H1 (cell line): ENCODE data around the gene ESR1. TPM values are rescaled to one million over a fixed set of nuclear protein-coding genes. Genes with fewer than 3 reads are reported as not detected.

Experiments
- CTCF ChIA-PET: fragments of 300-600 bp; sonication (Branson Sonifier 250); formaldehyde crosslinking; loops from one replicate; lab custom pipeline; 2021; ENCODE audit not compliant: partially characterized antibody; lab: Charles Lee
- POLR2A ChIA-PET: fragments of 300-600 bp; sonication (Branson Sonifier 250); formaldehyde crosslinking; loops from one replicate; lab custom pipeline; 2021; ENCODE audit warnings: inconsistent platforms; ENCODE audit not compliant: partially characterized antibody; lab: Charles Lee
- DNase-seq, 2 experiments: peaks; one replicate each; pipeline versions ENCODE4 v3.0.0 to v3.0.0-alpha.2; 2010 to 2022; ENCODE audit warnings: low spot score in 2 of 2, low read depth in 1 of 2, mixed read lengths in 1 of 2
- FAIRE-seq: peaks from 2 replicates; lab custom pipeline; 2011; peaks lifted over from hg19 to GRCh38; lab: Jason Lieb, UNC
- H2AFZ ChIP-seq: 2 replicates; pipeline ENCODE4 v1.8.1; 2012; ENCODE audit warnings: low read length, inconsistent platforms
- H2AK5ac ChIP-seq: 2 replicates; pipeline ENCODE4 v1.6.1; 2013; ENCODE audit warnings: low read depth, low read length
- H2BK120ac ChIP-seq: replicated peaks from 2 replicates; pipeline ENCODE3; 2013; ENCODE audit warnings: low read depth, low read length, inconsistent platforms
- H2BK12ac ChIP-seq: 2 replicates; pipeline ENCODE4 v1.6.1; 2013; ENCODE audit warnings: low read depth, low read length
- H2BK15ac ChIP-seq: 2 replicates; pipeline ENCODE4 v1.6.1; 2013; ENCODE audit warnings: low read length
- H2BK20ac ChIP-seq: 2 replicates; pipeline ENCODE4 v1.6.1; 2013; ENCODE audit warnings: low read length
- H2BK5ac ChIP-seq: 2 replicates; pipeline ENCODE4 v1.6.1; 2013; ENCODE audit warnings: low read depth, low read length
- H3K14ac ChIP-seq: 2 replicates; pipeline ENCODE4 v1.6.1; 2013; ENCODE audit warnings: inconsistent platforms; ENCODE audit not compliant: insufficient read length
- H3K18ac ChIP-seq: 2 replicates; pipeline ENCODE4 v1.6.1; 2013; ENCODE audit warnings: low read length; ENCODE audit errors: extremely low read depth
- H3K23ac ChIP-seq: 2 replicates; pipeline ENCODE4 v1.6.1; 2013; ENCODE audit warnings: inconsistent platforms; ENCODE audit not compliant: insufficient read length
- H3K23me2 ChIP-seq: 2 replicates; pipeline ENCODE4 v1.6.1; 2013; ENCODE audit warnings: low read depth, low read length
- H3K27ac ChIP-seq: 2 replicates; pipeline ENCODE4 v1.6.1; 2011; ENCODE audit warnings: low read depth, low read length, inconsistent platforms
- H3K27me3 ChIP-seq, 4 experiments: replicated peaks in 1 of 4; 1 replicate in 1 of 4; 2 replicates in 3 of 4; pipeline versions ENCODE4 v1.6.1 to v1.8.1; 2011 to 2013; ENCODE audit warnings: low read length in 3 of 4, mild to moderate bottlenecking in 3 of 4, inconsistent platforms in 2 of 4, mixed read lengths in 2 of 4, moderate library complexity in 1 of 4; ENCODE audit not compliant: control insufficient read depth in 3 of 4, insufficient read depth in 3 of 4; ENCODE audit errors: extremely low read depth in 1 of 4
- H3K36me3 ChIP-seq, 4 experiments: 2 replicates each; pipeline versions ENCODE4 v1.6.1 to v1.8.1; 2011 to 2013; ENCODE audit warnings: mild to moderate bottlenecking in 4 of 4, low read length in 3 of 4, moderate library complexity in 2 of 4, control low read depth in 1 of 4, inconsistent platforms in 1 of 4; ENCODE audit not compliant: insufficient read depth in 4 of 4, control insufficient read depth in 2 of 4
- H3K4ac ChIP-seq: replicated peaks from 2 replicates; pipeline ENCODE3; 2013; ENCODE audit warnings: low read length, low read depth, mixed read lengths, inconsistent platforms; ENCODE audit not compliant: insufficient read length
- H3K4me1 ChIP-seq, 4 experiments: replicated peaks in 1 of 4; 1 replicate in 1 of 4; 2 replicates in 3 of 4; pipeline versions ENCODE4 v1.6.1 to v1.8.1; 2011 to 2013; ENCODE audit warnings: low read length in 3 of 4, inconsistent platforms in 2 of 4, mixed read lengths in 1 of 4; ENCODE audit not compliant: insufficient read depth in 4 of 4, control insufficient read depth in 3 of 4
- H3K4me2 ChIP-seq, 2 experiments: 2 replicates each; pipeline versions ENCODE4 v1.6.1 to v1.8.1; 2011 to 2013; ENCODE audit warnings: low read depth in 2 of 2, low read length in 2 of 2, control low read depth in 1 of 2, inconsistent platforms in 1 of 2, mild to moderate bottlenecking in 1 of 2; ENCODE audit not compliant: insufficient read depth in 1 of 2
- H3K4me3 ChIP-seq, 4 experiments: fragments of 200-600, 300-600 bp in 1 of 4; sonication (generic), shearing (Covaris generic), sonication (Bioruptor Twin) in 1 of 4; 2 replicates each; pipeline versions ENCODE4 v1.5.1 to v1.8.1; 2011 to 2016; ENCODE audit warnings: low read length in 4 of 4, low read depth in 3 of 4, control low read depth in 2 of 4, inconsistent platforms in 2 of 4, mild to moderate bottlenecking in 2 of 4, mixed read lengths in 1 of 4, moderate library complexity in 1 of 4; ENCODE audit not compliant: insufficient read depth in 2 of 4; ENCODE audit errors: extremely low read depth in 1 of 4
- H3K56ac ChIP-seq: replicated peaks from 2 replicates; pipeline ENCODE3; 2013; ENCODE audit warnings: low read depth, mild to moderate bottlenecking, mixed read lengths, low read length, inconsistent platforms; ENCODE audit not compliant: insufficient read length
- H3K79me1 ChIP-seq: 2 replicates; pipeline ENCODE4 v1.6.1; 2013; ENCODE audit warnings: low read depth, low read length, control low read depth
- H3K79me2 ChIP-seq, 2 experiments: 2 replicates each; pipeline versions ENCODE4 v1.6.1 to v1.8.1; 2012 to 2013; ENCODE audit warnings: low read length in 2 of 2, mild to moderate bottlenecking in 2 of 2, inconsistent platforms in 1 of 2; ENCODE audit not compliant: insufficient read depth in 2 of 2, control insufficient read depth in 1 of 2
- H3K9ac ChIP-seq, 4 experiments: replicated peaks in 1 of 4; 1 replicate in 1 of 4; 2 replicates in 3 of 4; pipeline versions ENCODE4 v1.6.1 to v1.8.1; 2011 to 2013; ENCODE audit warnings: low read depth in 3 of 4, low read length in 3 of 4, control low read depth in 2 of 4, mild to moderate bottlenecking in 2 of 4, moderate library complexity in 2 of 4, inconsistent platforms in 1 of 4; ENCODE audit errors: extremely low read depth in 1 of 4
- H3K9me3 ChIP-seq, 2 experiments: 2 replicates each; pipeline versions ENCODE4 v1.6.1 to v1.8.1; 2012 to 2013; ENCODE audit warnings: mild to moderate bottlenecking in 2 of 2, moderate library complexity in 2 of 2, control low read depth in 1 of 2, inconsistent platforms in 1 of 2, low read depth in 1 of 2, low read length in 1 of 2, mixed read lengths in 1 of 2; ENCODE audit not compliant: insufficient read depth in 2 of 2
- H4K20me1 ChIP-seq, 2 experiments: replicated peaks in 1 of 2; 2 replicates each; pipeline versions ENCODE3 to v1.8.1; 2011 to 2013; ENCODE audit warnings: inconsistent platforms in 2 of 2, low read length in 2 of 2, mild to moderate bottlenecking in 1 of 2; ENCODE audit not compliant: insufficient read depth in 2 of 2, control insufficient read depth in 1 of 2
- H4K5ac ChIP-seq: 2 replicates; pipeline ENCODE4 v1.6.1; 2013; ENCODE audit warnings: low read length, low read depth, mixed read lengths, inconsistent platforms; ENCODE audit not compliant: insufficient read length
- H4K8ac ChIP-seq: 2 replicates; pipeline ENCODE4 v1.8.0; 2013; ENCODE audit warnings: mild to moderate bottlenecking, moderate library complexity, low read length, inconsistent platforms; ENCODE audit not compliant: insufficient read depth; ENCODE audit errors: extremely low read depth
- H4K91ac ChIP-seq: replicated peaks from 2 replicates; pipeline ENCODE3; 2013; ENCODE audit warnings: low read length, mixed read lengths, inconsistent platforms; ENCODE audit not compliant: insufficient read length
- BACH1 ChIP-seq: IDR thresholded peaks from 2 replicates; pipeline ENCODE4 v1.6.1; 2012; ENCODE audit warnings: low read length, improper control_type of control experiment
- FOSL1 ChIP-seq: IDR thresholded peaks from 2 replicates; pipeline ENCODE4 v1.6.1; 2011; ENCODE audit warnings: mild to moderate bottlenecking, low read depth, low read length, moderate library complexity; ENCODE audit not compliant: insufficient read depth
- POLR2A ChIP-seq, 2 experiments: IDR thresholded peaks; 1 replicate in 1 of 2; 2 replicates in 1 of 2; pipeline ENCODE4 v1.6.1; 2011; ENCODE audit warnings: low read depth in 2 of 2, low read length in 2 of 2, mild to moderate bottlenecking in 2 of 2; ENCODE audit errors: control extremely low read depth in 1 of 2
- POU5F1 ChIP-seq: IDR thresholded peaks from 2 replicates; pipeline ENCODE4 v1.6.1; 2011; ENCODE audit warnings: low read depth, mild to moderate bottlenecking, low read length, moderate library complexity
- RAD21 ChIP-seq, 2 experiments: IDR thresholded peaks in 1 of 2; conservative IDR thresholded peaks in 1 of 2; 2 replicates each; pipeline ENCODE4 v1.6.1; 2011; ENCODE audit warnings: low read depth in 2 of 2, low read length in 2 of 2, improper control_type of control experiment in 1 of 2, inconsistent platforms in 1 of 2, mild to moderate bottlenecking in 1 of 2, moderate library complexity in 1 of 2
- SUZ12 ChIP-seq: fragments of 200-600 bp; sonication (generic); IDR thresholded peaks from 2 replicates; pipeline ENCODE4 v1.6.1; 2012; ENCODE audit warnings: mild to moderate bottlenecking, inconsistent platforms, low read length, moderate library complexity, mixed read lengths
- TBP ChIP-seq: IDR thresholded peaks from 2 replicates; pipeline ENCODE4 v1.6.1; 2011; ENCODE audit warnings: low read depth, low read length, improper control_type of control experiment
- WGBS, 2 experiments: shearing (Covaris generic) in 1 of 2; methylation state at CpG; one replicate each; pipeline versions ENCODE4 v1.1.6 to v1.1.7; 2013 to 2015; ENCODE audit warnings: low lambda C conversion rate in 2 of 2, mixed read lengths in 2 of 2, inconsistent platforms in 1 of 2, low coverage in 1 of 2, missing lambda C conversion rate in 1 of 2; ENCODE audit not compliant: insufficient replicate concordance in 2 of 2, insufficient coverage in 1 of 2, insufficient read length in 1 of 2; ENCODE audit errors: extremely low coverage in 1 of 2, missing lambda C conversion rate in 1 of 2; 5-methylcytosine and 5-hydroxymethylcytosine counted together
- polyA plus RNA-seq, 7 experiments: library from polyadenylated mRNA; depleted of rRNA in 3 of 7; stranded (reverse) in 5 of 7; unstranded in 2 of 7; fragments of >200 nt in 5 of 7; fragments of 200-250 nt in 2 of 7; gene quantifications; 1 replicate in 5 of 7; 2 replicates in 1 of 7; 4 replicates in 1 of 7; pipeline versions ENCODE4 v1.2.1 to v1.2.3, GENCODE V29; 2011 to 2013; ENCODE audit warnings: missing spikeins in 2 of 7, mixed read lengths in 2 of 7
- total RNA-seq: library from RNA; stranded (reverse); fragmentation: NEBNext Ultra II Directional; extraction: Animal tissue kit (Norgen Biotek cat#: 25700); gene quantifications from 2 replicates; pipeline ENCODE4 v1.2.1, GENCODE V29; 2021

Gene ESR1
- total and polyA plus RNA-seq, 2 of the 8 experiments (the other 6 are each of a cell fraction or from before 2014, with no cell fraction given): 0.03 to 0.17 TPM

GRCh38 chr6:151760486-151760885, 47.0 kb upstream of the ESR1 start:
- no peak for DNase-seq
- Histone ChIP-seq H4K5ac (no peak overlapping the region), H3K23ac (no peak overlapping the region), H2BK5ac (no peak overlapping the region), H2AK5ac (no peak overlapping the region), H3K23me2 (peaks cover 1% of the 10 kb centered on the region; the same call in 1 of the 2 replicates), H3K27ac (no peak overlapping the region), H2BK120ac (no peak overlapping the region), H3K36me3 (no peaks in the 10 kb centered on the region), H3K56ac (no peak overlapping the region), H3K79me2 (no peaks in the 10 kb centered on the region), H4K91ac (no peak overlapping the region), H2BK20ac (no peak overlapping the region), H4K20me1 (no peaks in the 10 kb centered on the region), H3K9ac (no peak overlapping the region), H2BK15ac (no peak overlapping the region), H3K14ac (no peak overlapping the region), H2AFZ (no peak overlapping the region), H3K18ac (no peak overlapping the region), H3K4me3 (no peak overlapping the region), H3K27me3 (peaks cover 0 to 1% (median 0%) of the 10 kb centered on the region in 4 experiments; a peak in 1 of 7 replicates), H4K8ac (no peak overlapping the region), H3K4ac (no peak overlapping the region), H2BK12ac (no peak overlapping the region), H3K9me3 (no peaks in the 10 kb centered on the region), H3K79me1 (no peaks in the 10 kb centered on the region), H3K4me2 (no peak overlapping the region), H3K4me1 (peaks cover 0 to 9% (median 2%) of the 10 kb centered on the region in 4 experiments; a peak in 3 of 7 replicates)
- ChIA-PET CTCF (interaction anchor here (0.9 to 1.3 kb wide), 4 partner anchors 47 to 364 kb away, joined by 3 read pairs; no protein-coding TSS in a partner anchor), POLR2A (no interaction called here)
- 88% methylated on average over 7 of the region's 7 CpGs; no CpG with 5 or more reads in 1 of the 2 experiments for WGBS, 2 experiments
- FAIRE-seq: no peak
- TF ChIP-seq SUZ12 (no peak), RAD21 (IDR thresholded peaks at IDR 0.05 in 1 of 2, conservative IDR thresholded peaks at IDR 0.05 in 1 of 2; ENCODE audit: low read depth in 2 of 2, low read length in 2 of 2) (no peak), BACH1 (no peak), FOSL1 (no peak), POLR2A (IDR thresholded peaks at IDR 0.05; ENCODE audit: control extremely low read depth in 1 of 2, low read depth in 2 of 2, low read length in 2 of 2) (no peak), TBP (no peak), POU5F1 (no peak)
